Measurements from ENCODE around the gene IRF4.

- TF ChIP-seq CTCF (conservative IDR thresholded peaks at IDR 0.05; ENCODE audit: low read length), result no peak
- TF ChIP-seq EZH2phosphoT487 (IDR thresholded peaks at IDR 0.05; ENCODE audit: borderline replicate concordance, low read depth, low read length), result no peak
These were observed 42.0 kb upstream of the IRF4 start for GRCh38 chr6:349491-349921.

All from OCI-LY7 (cell line).